OCI-LY1 (cell line): ENCODE measurements around the gene COL18A1.
A peak's percentile ranks its signal among the peaks of the same experiment; 100 is the strongest.

Source experiments
- H2AFZ ChIP-seq: fragments of 200-600 bp; sonication (generic), shearing (Covaris generic); 2 replicates; pipeline ENCODE4 v1.6.0; 2014; ENCODE audit warnings: antibody characterized with exemption, mild to moderate bottlenecking, low read length
- H3F3A ChIP-seq: fragments of 200-600 bp; sonication (generic), shearing (Covaris generic); 2 replicates; pipeline ENCODE4 v1.6.0; 2014; ENCODE audit warnings: mild to moderate bottlenecking, antibody characterized with exemption, low read length, moderate library complexity; ENCODE audit not compliant: insufficient read depth
- H3K27ac ChIP-seq: fragments of 200-600 bp; sonication (generic); 2 replicates; pipeline ENCODE4 v1.5.1; 2014; ENCODE audit warnings: low read length, mixed run types, mild to moderate bottlenecking, low read depth; ENCODE audit not compliant: poor library complexity, severe bottlenecking
- H3K27me3 ChIP-seq: fragments of 200-600 bp; sonication (generic); 2 replicates; pipeline ENCODE4 v1.6.0; 2014; ENCODE audit warnings: antibody characterized with exemption, mild to moderate bottlenecking, low read length, moderate library complexity; ENCODE audit not compliant: insufficient read depth
- H3K36me3 ChIP-seq: fragments of 200-600 bp; sonication (generic); 2 replicates; pipeline ENCODE4 v1.6.1; 2014; ENCODE audit warnings: mild to moderate bottlenecking, antibody characterized with exemption, low read length, moderate library complexity, mixed read lengths; ENCODE audit not compliant: insufficient read depth
- H3K4me1 ChIP-seq: fragments of 200-600 bp; sonication (generic); 2 replicates; pipeline ENCODE4 v1.5.1; 2014; ENCODE audit warnings: mild to moderate bottlenecking, low read length, moderate library complexity; ENCODE audit not compliant: insufficient read depth, severe bottlenecking
- H3K4me2 ChIP-seq: fragments of 200-600 bp; sonication (generic), shearing (Covaris generic); 2 replicates; pipeline ENCODE4 v1.6.1; 2014; ENCODE audit warnings: low read length
- H3K4me3 ChIP-seq: fragments of 200-600 bp; sonication (generic); 2 replicates; pipeline ENCODE4 v1.5.1; 2014; ENCODE audit warnings: low read length, low read depth, mild to moderate bottlenecking, mixed read lengths; ENCODE audit not compliant: poor library complexity, severe bottlenecking
- H3K79me2 ChIP-seq: fragments of 200-600 bp; shearing (Covaris generic); 2 replicates; pipeline ENCODE4 v1.6.1; 2016; ENCODE audit warnings: mixed run types, low read length, mixed read lengths; ENCODE audit not compliant: insufficient read depth
- H3K9ac ChIP-seq: fragments of 200-600 bp; sonication (generic), shearing (Covaris generic); 2 replicates; pipeline ENCODE4 v1.6.1; 2014; ENCODE audit warnings: mild to moderate bottlenecking, low read length, mixed read lengths
- H3K9me2 ChIP-seq: fragments of 200-600 bp; sonication (generic), shearing (Covaris generic); 2 replicates; pipeline ENCODE4 v1.6.1; 2014; ENCODE audit warnings: low read depth, mild to moderate bottlenecking, low read length, mixed read lengths
- H3K9me3 ChIP-seq: fragments of 200-600 bp; shearing (Covaris generic); 2 replicates; pipeline ENCODE4 v1.6.1; 2014; ENCODE audit warnings: low read length, mixed read lengths
- H4K20me1 ChIP-seq: fragments of 200-600 bp; sonication (generic), shearing (Covaris generic); 2 replicates; pipeline ENCODE4 v1.6.0; 2016; ENCODE audit warnings: mild to moderate bottlenecking, low read length; ENCODE audit not compliant: insufficient read depth
- EZH2 ChIP-seq: fragments of 200-600 bp; sonication (generic), shearing (Covaris generic); IDR thresholded peaks from 2 replicates; pipeline ENCODE4 v1.8.0; 2017; ENCODE audit warnings: borderline replicate concordance, mixed run types, mild to moderate bottlenecking, antibody characterized with exemption, low read length, moderate library complexity, mixed read lengths
- TF ChIP-seq, protein P1 (sequence below): fragments of 200-600 bp; sonication (generic), shearing (Covaris generic); IDR thresholded peaks from 2 replicates; pipeline ENCODE4 v1.5.1; 2017; ENCODE audit warnings: mild to moderate bottlenecking, antibody characterized with exemption, low read length, moderate library complexity, mixed read lengths

COL18A1 gene

DNA sequence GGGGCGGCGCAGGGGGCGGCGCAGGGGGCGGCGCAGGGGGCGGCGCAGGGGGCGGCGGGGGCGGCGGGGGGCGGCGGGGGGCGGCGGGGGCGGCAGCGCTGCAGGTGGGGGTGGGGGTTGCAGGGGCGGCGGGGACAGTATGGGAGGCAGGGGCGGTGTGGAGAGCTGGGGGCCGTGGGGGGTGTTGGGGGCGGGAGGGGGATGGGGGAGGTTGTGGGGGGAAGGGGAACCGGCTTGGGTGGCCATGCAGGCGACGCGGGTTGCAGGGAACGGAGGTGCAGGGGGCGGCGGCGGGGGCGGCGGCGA is 150.2 kb downstream of the COL18A1 start:
- Histone ChIP-seq H3K27me3 (no peaks in the 10 kb centered on the region), H2AFZ (no peak overlapping the region), H4K20me1 (no peaks in the 10 kb centered on the region), H3K4me1 (peaks cover 4% of the 10 kb centered on the region), H3K4me3 (no peak overlapping the region), H3K9me2 (no peaks in the 10 kb centered on the region), H3F3A (no peaks in the 10 kb centered on the region), H3K4me2 (no peak overlapping the region), H3K79me2 (no peaks in the 10 kb centered on the region), H3K27ac (no peak overlapping the region), H3K36me3 (no peaks in the 10 kb centered on the region), H3K9ac (no peak overlapping the region), H3K9me3 (no peaks in the 10 kb centered on the region)
- no peak for TF ChIP-seq EZH2
- TF ChIP-seq, protein P1, sequence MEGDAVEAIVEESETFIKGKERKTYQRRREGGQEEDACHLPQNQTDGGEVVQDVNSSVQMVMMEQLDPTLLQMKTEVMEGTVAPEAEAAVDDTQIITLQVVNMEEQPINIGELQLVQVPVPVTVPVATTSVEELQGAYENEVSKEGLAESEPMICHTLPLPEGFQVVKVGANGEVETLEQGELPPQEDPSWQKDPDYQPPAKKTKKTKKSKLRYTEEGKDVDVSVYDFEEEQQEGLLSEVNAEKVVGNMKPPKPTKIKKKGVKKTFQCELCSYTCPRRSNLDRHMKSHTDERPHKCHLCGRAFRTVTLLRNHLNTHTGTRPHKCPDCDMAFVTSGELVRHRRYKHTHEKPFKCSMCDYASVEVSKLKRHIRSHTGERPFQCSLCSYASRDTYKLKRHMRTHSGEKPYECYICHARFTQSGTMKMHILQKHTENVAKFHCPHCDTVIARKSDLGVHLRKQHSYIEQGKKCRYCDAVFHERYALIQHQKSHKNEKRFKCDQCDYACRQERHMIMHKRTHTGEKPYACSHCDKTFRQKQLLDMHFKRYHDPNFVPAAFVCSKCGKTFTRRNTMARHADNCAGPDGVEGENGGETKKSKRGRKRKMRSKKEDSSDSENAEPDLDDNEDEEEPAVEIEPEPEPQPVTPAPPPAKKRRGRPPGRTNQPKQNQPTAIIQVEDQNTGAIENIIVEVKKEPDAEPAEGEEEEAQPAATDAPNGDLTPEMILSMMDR: no peak

DNA sequence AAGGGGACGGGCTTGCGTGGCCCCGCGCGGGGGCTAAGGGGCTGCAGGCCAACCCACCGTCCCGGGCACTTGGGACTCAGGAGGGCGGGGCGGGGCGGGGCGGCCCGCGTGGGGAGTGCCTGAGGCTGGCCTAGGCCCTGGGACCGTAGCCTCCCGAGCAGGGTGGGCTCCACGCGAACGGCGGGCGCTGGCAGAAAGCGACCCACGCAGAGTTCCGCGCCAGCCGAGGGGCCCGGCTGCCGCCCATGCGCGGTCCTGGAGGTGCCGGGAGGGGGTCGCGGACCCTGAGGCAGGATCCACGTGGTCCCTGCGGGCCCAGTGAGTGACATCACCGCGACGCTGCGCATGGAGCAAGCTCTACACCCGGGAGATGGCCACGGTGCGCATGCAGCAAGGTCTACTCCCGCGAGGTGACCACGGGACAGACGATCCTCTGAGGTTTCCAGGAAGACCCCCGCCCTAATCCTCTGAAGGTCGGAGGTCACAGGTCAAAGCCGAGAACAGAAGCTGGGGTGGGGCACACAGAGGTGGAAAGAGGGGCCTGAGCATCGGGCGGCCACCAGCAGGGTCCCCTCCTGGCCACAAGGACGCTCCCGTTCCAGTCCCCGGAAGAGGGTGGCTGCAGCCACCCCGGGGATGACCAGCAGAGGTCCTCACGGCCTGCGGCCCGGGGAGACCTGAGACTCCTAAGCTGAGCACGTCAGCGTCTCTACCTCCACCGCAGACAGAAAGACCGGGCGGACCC is 150.8 kb downstream of the COL18A1 start:
- no peak overlapping the region for H3K9ac ChIP-seq
- H3K27ac ChIP-seq: no peak overlapping the region
- H3F3A ChIP-seq: no peaks in the 10 kb centered on the region
- no peaks in the 10 kb centered on the region for H4K20me1 ChIP-seq
- peaks cover 4% of the 10 kb centered on the region for H3K4me1 ChIP-seq
- H3K4me2 ChIP-seq: peak overlapping the region; percentile 16; the same call in 1 of the 2 replicates
- no peaks in the 10 kb centered on the region for H3K27me3 ChIP-seq
- H3K4me3 ChIP-seq: no peak overlapping the region
- H3K9me3 ChIP-seq: no peaks in the 10 kb centered on the region
- no peak overlapping the region for H2AFZ ChIP-seq
- TF ChIP-seq, protein P1: no peak
- TF ChIP-seq EZH2: no peak
- H3K79me2 ChIP-seq: no peaks in the 10 kb centered on the region
- no peaks in the 10 kb centered on the region for H3K9me2 ChIP-seq
- H3K36me3 ChIP-seq: no peaks in the 10 kb centered on the region

DNA sequence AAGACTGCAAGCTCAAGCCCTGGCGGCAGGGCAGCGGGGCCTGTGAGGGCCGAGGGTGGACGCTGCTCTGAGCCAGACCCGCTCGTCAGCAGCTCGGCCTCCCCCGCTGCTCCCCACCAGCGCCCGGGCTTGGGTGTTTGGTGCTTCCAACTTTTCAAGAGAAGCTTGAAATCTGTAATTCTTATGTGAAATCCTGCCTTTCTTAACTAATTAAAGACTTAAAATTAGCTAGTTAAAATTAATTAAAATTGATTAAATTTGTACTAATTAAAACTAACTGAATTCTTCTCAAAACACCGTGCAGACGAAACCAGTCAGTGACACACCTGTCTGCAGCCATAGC is 151.3 kb downstream of the COL18A1 start:
- no peak overlapping the region for H2AFZ ChIP-seq
- H3K4me3 ChIP-seq: no peak overlapping the region
- H3K27ac ChIP-seq: no peak overlapping the region
- no peaks in the 10 kb centered on the region for H3F3A ChIP-seq
- no peaks in the 10 kb centered on the region for H3K36me3 ChIP-seq
- no peaks in the 10 kb centered on the region for H3K9me2 ChIP-seq
- no peak overlapping the region for H3K4me2 ChIP-seq
- no peak for TF ChIP-seq EZH2
- TF ChIP-seq, protein P1: no peak
- no peaks in the 10 kb centered on the region for H3K79me2 ChIP-seq
- no peak overlapping the region for H3K9ac ChIP-seq
- peaks cover 4% of the 10 kb centered on the region for H3K4me1 ChIP-seq
- H3K9me3 ChIP-seq: no peaks in the 10 kb centered on the region
- no peaks in the 10 kb centered on the region for H4K20me1 ChIP-seq
- no peaks in the 10 kb centered on the region for H3K27me3 ChIP-seq
